Endodermal cell (in vitro differentiated cells): Measurements from ENCODE around the gene AFF3. TPM values are rescaled to one million over a fixed set of nuclear protein-coding genes. Genes with fewer than 3 reads are reported as not detected.

Experiments used
- DNase-seq: peaks from one replicate; pipeline ENCODE4 v3.0.0-alpha.2; 2017
- H3K27ac ChIP-seq: 2 replicates; pipeline ENCODE4 v1.5.1; 2013; ENCODE audit warnings: mild to moderate bottlenecking, low read depth, low read length, moderate library complexity
- H3K27me3 ChIP-seq: 2 replicates; pipeline ENCODE4 v1.6.1; 2013; ENCODE audit warnings: mild to moderate bottlenecking, low read length, moderate library complexity; ENCODE audit not compliant: insufficient read depth, control insufficient read depth, poor library complexity, severe bottlenecking
- H3K36me3 ChIP-seq: 2 replicates; pipeline ENCODE4 v1.7.0; 2013; ENCODE audit warnings: mild to moderate bottlenecking, low read length, moderate library complexity; ENCODE audit not compliant: control insufficient read depth, insufficient read depth
- H3K4me1 ChIP-seq: one replicate; pipeline ENCODE4 v1.7.0; 2013; ENCODE audit warnings: low read length; ENCODE audit not compliant: control insufficient read depth, insufficient read depth
- H3K4me3 ChIP-seq: 2 replicates; pipeline ENCODE4 v1.5.1; 2013; ENCODE audit warnings: mild to moderate bottlenecking, low read length, moderate library complexity
- H3K9ac ChIP-seq: 2 replicates; pipeline ENCODE4 v1.6.1; 2013; ENCODE audit warnings: mild to moderate bottlenecking, low read length, moderate library complexity; ENCODE audit not compliant: poor library complexity, severe bottlenecking; ENCODE audit errors: extremely low read depth
- H3K9me3 ChIP-seq: 2 replicates; pipeline ENCODE4 v1.6.1; 2013; ENCODE audit warnings: mild to moderate bottlenecking, low read length, moderate library complexity; ENCODE audit not compliant: control insufficient read depth
- H3K27ac Mint-ChIP-seq: 2 replicates; pipeline ENCODE4 v1.8.0; 2020; ENCODE audit warnings: mixed read lengths
- H3K27me3 Mint-ChIP-seq: 2 replicates; pipeline ENCODE4 v1.8.0; 2021; ENCODE audit warnings: mild to moderate bottlenecking, mixed read lengths; ENCODE audit not compliant: insufficient read depth
- H3K36me3 Mint-ChIP-seq: 2 replicates; pipeline ENCODE4 v1.8.0; 2020; ENCODE audit warnings: low read depth, mixed read lengths
- H3K4me1 Mint-ChIP-seq: 2 replicates; pipeline ENCODE4 v1.8.0; 2020; ENCODE audit warnings: mixed read lengths
- H3K4me3 Mint-ChIP-seq: 2 replicates; pipeline ENCODE4 v1.8.0; 2020; ENCODE audit warnings: mild to moderate bottlenecking, moderate library complexity, mixed read lengths
- H3K9me3 Mint-ChIP-seq: 2 replicates; pipeline ENCODE4 v1.8.0; 2020; ENCODE audit warnings: mild to moderate bottlenecking, mixed read lengths
- WGBS, 2 experiments: methylation state at CpG; one replicate each; pipeline versions ENCODE4 v1.1.5 to v1.1.7; 2013; ENCODE audit warnings: missing lambda C conversion rate in 2 of 2, mixed read lengths in 1 of 2; ENCODE audit not compliant: insufficient coverage in 1 of 2, insufficient read length in 1 of 2; 5-methylcytosine and 5-hydroxymethylcytosine counted together
- total RNA-seq, 2 donors: library from RNA; stranded (reverse); fragmentation: NEBNext Ultra II Directional in 1 of 2; extraction: Animal tissue kit (Norgen Biotek cat#: 25700) in 1 of 2; gene quantifications; 2 replicates in 1 of 2; 3 replicates in 1 of 2; pipeline ENCODE4 v1.2.1, GENCODE V29; 2021
- TF ChIP-seq, protein P1 (sequence below): fragments of 200-600 bp; sonication (generic); conservative IDR thresholded peaks from 2 replicates; pipeline ENCODE4 v1.5.0; 2021; ENCODE audit warnings: antibody characterized with exemption, mild to moderate bottlenecking

Gene AFF3
- total RNA-seq, 2 donors from 2014 or later: 0.62 to 0.73 TPM

DNA sequence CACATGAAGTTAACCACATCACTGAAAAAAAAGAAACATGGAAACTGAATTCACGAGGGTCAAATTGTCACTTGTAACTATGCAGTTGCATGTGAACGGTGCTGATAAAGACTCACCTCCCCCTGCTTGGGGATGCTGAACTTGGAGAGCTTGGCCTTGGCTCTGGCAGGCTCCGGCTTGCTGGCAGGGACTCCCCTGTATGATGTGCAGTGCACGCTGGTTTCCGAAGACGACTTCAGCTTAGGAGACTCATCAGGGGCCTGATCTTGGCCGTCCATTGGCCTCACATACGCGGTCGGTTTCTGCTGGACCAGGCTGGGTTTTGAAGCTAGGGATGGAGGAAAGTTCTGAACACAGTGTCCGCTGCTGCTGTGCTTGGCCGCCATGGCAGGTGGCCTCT, 135.9 kb downstream of the AFF3 start:
- Histone ChIP-seq H3K4me3 (no peak overlapping the region), H3K27ac (no peak overlapping the region), H3K36me3 (no peaks in the 10 kb centered on the region), H3K27me3 (no peaks in the 10 kb centered on the region), H3K4me1 (no peaks in the 10 kb centered on the region), H3K9ac (no peak overlapping the region), H3K9me3 (no peaks in the 10 kb centered on the region)
- Mint-ChIP-seq H3K4me1 (no peaks in the 10 kb centered on the region), H3K27ac (no peak overlapping the region), H3K36me3 (no peaks in the 10 kb centered on the region), H3K4me3 (no peak overlapping the region), H3K27me3 (peaks cover 5% of the 10 kb centered on the region), H3K9me3 (no peaks in the 10 kb centered on the region)
- 93 to 94% methylated on average over 6 to 12 of the region's 12 CpGs for WGBS, 2 experiments
- TF ChIP-seq, protein P1, sequence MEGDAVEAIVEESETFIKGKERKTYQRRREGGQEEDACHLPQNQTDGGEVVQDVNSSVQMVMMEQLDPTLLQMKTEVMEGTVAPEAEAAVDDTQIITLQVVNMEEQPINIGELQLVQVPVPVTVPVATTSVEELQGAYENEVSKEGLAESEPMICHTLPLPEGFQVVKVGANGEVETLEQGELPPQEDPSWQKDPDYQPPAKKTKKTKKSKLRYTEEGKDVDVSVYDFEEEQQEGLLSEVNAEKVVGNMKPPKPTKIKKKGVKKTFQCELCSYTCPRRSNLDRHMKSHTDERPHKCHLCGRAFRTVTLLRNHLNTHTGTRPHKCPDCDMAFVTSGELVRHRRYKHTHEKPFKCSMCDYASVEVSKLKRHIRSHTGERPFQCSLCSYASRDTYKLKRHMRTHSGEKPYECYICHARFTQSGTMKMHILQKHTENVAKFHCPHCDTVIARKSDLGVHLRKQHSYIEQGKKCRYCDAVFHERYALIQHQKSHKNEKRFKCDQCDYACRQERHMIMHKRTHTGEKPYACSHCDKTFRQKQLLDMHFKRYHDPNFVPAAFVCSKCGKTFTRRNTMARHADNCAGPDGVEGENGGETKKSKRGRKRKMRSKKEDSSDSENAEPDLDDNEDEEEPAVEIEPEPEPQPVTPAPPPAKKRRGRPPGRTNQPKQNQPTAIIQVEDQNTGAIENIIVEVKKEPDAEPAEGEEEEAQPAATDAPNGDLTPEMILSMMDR: no peak
- DNase-seq: no peak

DNA sequence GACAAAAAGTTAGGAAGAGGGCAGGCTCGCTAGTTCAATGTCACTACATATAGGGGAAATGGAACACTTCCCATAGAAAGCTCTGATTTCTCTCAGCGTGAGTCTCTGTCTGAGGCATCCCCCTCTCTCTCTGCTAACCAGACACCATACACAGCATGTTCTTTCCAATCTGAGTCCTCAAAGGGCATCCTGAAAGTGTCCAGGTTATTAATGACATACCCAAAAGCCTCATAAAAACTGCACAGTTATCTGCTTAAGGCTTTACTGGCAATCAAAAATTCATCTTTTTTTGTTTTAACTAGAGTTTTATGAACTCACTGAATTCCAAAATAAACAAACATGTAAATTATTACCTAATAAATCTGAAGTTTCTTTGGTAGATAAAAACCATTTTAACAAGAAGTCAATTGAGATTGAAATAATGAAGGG, 137.4 kb downstream of the AFF3 start:
- H3K9me3 ChIP-seq: no peaks in the 10 kb centered on the region
- no peaks in the 10 kb centered on the region for H3K36me3 Mint-ChIP-seq
- no peak overlapping the region for H3K9ac ChIP-seq
- H3K4me3 Mint-ChIP-seq: no peak overlapping the region
- H3K27me3 ChIP-seq: no peaks in the 10 kb centered on the region
- 95 to 100% methylated on average over 1 to 2 of the region's 2 CpGs for WGBS, 2 experiments
- no peaks in the 10 kb centered on the region for H3K9me3 Mint-ChIP-seq
- no peak overlapping the region for H3K4me3 ChIP-seq
- peaks cover 6% of the 10 kb centered on the region for H3K27me3 Mint-ChIP-seq
- no peak overlapping the region for H3K27ac Mint-ChIP-seq
- H3K27ac ChIP-seq: no peak overlapping the region
- H3K4me1 ChIP-seq: no peaks in the 10 kb centered on the region
- no peak for DNase-seq
- TF ChIP-seq, protein P1: no peak
- no peaks in the 10 kb centered on the region for H3K36me3 ChIP-seq
- no peaks in the 10 kb centered on the region for H3K4me1 Mint-ChIP-seq

DNA sequence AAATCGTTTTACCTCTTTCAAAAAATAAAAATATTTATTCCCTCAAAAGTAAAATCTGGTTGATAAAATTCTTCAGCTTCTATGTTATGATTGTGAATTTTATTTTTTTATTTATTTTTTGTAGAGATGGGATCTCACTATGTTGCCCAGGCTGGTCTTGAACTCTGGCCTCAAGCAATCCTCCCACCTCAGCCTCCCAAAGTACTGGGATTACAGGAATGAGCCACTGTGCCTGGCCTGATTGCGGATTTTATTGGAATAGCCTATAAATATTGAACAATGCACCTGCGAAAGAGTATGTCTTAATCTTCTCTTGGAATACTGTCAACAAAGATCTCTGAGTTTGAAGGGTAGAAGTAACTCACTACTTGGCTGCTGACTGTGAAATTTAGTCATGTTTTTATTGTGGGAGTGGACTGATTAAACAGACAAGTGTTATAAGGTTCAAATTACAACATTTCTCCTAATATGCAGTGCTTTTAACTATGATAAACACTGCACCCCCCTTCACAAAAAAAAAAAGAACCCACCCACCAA, 138.0 kb downstream of the AFF3 start:
- no peaks in the 10 kb centered on the region for H3K9me3 ChIP-seq
- H3K36me3 Mint-ChIP-seq: no peaks in the 10 kb centered on the region
- H3K4me1 ChIP-seq: no peaks in the 10 kb centered on the region
- H3K27ac Mint-ChIP-seq: no peak overlapping the region
- H3K4me3 Mint-ChIP-seq: no peak overlapping the region
- H3K27me3 ChIP-seq: no peaks in the 10 kb centered on the region
- H3K27ac ChIP-seq: no peak overlapping the region
- DNase-seq: no peak
- H3K9me3 Mint-ChIP-seq: no peaks in the 10 kb centered on the region
- WGBS, 2 experiments: 89 to 100% methylated on average over 2 of the region's 3 CpGs
- H3K4me1 Mint-ChIP-seq: no peaks in the 10 kb centered on the region
- no peaks in the 10 kb centered on the region for H3K36me3 ChIP-seq
- H3K27me3 Mint-ChIP-seq: peaks cover 6% of the 10 kb centered on the region
- no peak overlapping the region for H3K9ac ChIP-seq
- H3K4me3 ChIP-seq: no peak overlapping the region
- TF ChIP-seq, protein P1: no peak
